Omental fat pad (tissue), 4 donors: ENCODE measurements around the gene LDLRAD2. TPM values are rescaled to one million over a fixed set of nuclear protein-coding genes. Genes with fewer than 3 reads are reported as not detected.

Source experiments
- ATAC-seq: fragments of 150-250 bp; one replicate; pipeline ENCODE4 v1.9.1; 2016; ENCODE audit warnings: mild to moderate bottlenecking, moderate library complexity; ENCODE audit not compliant: low FRiP score
- DNase-seq: peaks from one replicate; pipeline ENCODE4 v3.0.0-alpha.2; 2019; ENCODE audit warnings: low spot score
- total RNA-seq, 4 donors: library from RNA; depleted of rRNA; stranded (reverse); fragments of >200 nt; gene quantifications; one replicate each; pipeline ENCODE4 v1.1.0, GENCODE V29; 2016
- TF ChIP-seq, protein P1 (sequence below), 3 donors: fragments of 450-650 bp; IDR thresholded peaks; one replicate each; pipeline ENCODE4 v1.5.1; 2016 to 2017; ENCODE audit warnings: antibody characterized with exemption in 3 of 3, mild to moderate bottlenecking in 3 of 3, moderate library complexity in 2 of 3

Gene LDLRAD2
- total RNA-seq, 4 donors from 2014 or later = not detected

DNA sequence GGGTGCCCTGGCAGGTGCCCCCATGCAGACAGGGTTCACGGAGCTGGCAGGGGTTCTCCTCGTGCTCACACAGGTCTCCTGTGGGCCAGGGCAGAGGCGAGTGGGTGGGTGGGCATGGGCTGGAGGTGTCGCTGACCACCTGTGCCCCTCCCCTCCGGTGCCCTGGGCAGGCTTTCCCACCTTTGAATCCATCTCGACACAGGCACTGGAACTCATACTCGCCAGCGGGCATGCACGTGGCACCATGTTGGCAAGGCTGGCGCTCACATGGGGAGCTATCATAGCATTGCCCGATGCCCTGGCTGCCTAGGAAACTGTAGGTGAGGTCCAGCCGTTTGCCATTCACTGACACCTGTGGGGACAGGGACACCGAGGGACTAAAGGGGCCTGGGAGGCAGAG, 16.0 kb downstream of the LDLRAD2 start:
- no peak for ATAC-seq
- TF ChIP-seq, protein P1, sequence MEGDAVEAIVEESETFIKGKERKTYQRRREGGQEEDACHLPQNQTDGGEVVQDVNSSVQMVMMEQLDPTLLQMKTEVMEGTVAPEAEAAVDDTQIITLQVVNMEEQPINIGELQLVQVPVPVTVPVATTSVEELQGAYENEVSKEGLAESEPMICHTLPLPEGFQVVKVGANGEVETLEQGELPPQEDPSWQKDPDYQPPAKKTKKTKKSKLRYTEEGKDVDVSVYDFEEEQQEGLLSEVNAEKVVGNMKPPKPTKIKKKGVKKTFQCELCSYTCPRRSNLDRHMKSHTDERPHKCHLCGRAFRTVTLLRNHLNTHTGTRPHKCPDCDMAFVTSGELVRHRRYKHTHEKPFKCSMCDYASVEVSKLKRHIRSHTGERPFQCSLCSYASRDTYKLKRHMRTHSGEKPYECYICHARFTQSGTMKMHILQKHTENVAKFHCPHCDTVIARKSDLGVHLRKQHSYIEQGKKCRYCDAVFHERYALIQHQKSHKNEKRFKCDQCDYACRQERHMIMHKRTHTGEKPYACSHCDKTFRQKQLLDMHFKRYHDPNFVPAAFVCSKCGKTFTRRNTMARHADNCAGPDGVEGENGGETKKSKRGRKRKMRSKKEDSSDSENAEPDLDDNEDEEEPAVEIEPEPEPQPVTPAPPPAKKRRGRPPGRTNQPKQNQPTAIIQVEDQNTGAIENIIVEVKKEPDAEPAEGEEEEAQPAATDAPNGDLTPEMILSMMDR (IDR thresholded peaks at IDR 0.05) = no peak
- DNase-seq = no peak

DNA sequence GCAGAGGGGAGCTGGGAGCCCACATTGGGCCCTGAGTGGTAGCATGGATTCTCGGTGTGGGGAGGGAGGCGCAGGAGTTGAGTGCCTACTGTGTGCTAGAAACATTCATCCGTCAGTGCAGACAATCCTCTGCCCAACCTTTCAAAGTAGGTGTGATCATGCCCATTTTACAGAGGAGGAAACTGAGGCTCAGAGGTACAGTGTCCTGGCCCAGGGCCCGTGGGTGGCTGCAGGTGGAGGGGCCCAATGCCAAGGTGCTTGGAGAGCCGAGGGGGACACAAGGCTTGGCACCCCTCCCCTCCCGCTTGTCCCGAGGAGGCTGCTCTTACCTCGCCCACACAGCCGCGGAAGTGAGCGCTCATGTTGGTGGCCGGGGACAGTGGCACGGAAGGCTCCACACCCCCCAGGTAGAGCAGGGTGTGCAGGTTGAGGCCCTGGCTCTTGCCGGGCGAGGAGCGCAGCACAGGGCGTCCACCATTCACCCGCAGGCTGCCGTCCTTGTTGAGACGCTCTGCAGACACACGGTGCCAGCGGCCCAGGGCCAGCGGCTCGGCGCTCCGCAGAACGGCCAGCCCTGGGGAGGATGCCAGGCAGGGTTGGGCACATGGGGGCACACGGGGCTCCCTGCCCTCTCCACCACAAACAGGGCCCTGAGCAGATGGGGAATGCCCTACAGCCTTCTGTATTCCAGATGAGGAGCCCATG, 16.6 kb downstream of the LDLRAD2 start:
- no peak for ATAC-seq
- DNase-seq = no peak
- TF ChIP-seq, protein P1 (IDR thresholded peaks at IDR 0.05) = no peak

DNA sequence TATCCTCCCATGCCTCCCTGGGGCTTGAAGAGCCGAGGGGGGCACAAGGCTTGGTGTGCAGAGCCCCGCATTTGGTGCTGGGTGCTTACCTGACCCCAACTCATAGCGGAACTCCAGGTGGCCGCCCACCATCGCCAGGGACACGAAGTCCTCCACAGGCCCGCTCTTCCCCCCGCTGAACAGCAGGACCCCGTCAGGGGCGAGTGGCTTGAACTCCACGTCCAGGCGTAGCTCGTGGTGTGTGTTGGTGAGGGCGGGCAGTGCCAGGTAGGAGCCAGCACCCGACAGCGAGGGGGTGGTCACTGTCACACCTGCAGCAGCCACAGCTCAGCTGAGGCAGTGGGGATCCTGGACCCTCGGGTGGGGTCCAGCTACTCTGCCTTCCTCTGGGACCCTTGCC, 17.2 kb downstream of the LDLRAD2 start:
- DNase-seq (no peak), ATAC-seq (no peak)
- TF ChIP-seq, protein P1 (IDR thresholded peaks at IDR 0.05) = no peak

DNA sequence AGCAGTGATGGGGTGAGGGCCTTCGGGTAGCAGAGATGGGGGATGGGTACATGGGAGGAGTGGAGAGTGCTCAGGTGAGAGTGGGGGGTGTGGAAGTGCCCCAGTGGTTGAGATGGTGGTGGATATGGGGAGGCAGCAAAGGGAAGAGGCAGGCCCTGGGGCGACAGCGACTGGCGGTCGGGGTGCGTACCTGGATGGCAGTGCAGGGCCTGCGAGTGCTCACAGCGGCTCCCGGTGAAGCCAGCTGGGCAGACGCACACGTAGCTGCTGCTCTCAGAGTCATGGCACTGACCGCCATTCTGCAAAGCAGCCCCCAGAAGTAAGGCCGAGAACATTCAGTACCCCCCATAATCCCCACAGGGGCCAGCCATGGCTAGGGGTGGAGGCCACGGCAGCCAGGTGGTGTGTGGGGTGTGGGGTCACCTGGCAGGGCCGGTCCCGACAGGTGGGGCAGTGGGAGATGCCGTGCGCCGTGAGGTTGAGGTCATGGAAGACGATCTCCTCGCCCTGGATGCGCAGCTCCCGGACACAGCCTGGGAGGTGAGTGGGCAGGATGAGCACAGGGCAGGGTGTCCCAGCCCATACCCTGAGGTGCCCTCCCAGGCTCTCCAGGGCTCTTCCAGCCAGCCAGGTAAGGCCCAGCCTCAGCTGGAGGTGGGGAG, 18.9 kb downstream of the LDLRAD2 start:
- DNase-seq = no peak
- ATAC-seq = no peak
- TF ChIP-seq, protein P1 (IDR thresholded peaks at IDR 0.05) = no peak

DNA sequence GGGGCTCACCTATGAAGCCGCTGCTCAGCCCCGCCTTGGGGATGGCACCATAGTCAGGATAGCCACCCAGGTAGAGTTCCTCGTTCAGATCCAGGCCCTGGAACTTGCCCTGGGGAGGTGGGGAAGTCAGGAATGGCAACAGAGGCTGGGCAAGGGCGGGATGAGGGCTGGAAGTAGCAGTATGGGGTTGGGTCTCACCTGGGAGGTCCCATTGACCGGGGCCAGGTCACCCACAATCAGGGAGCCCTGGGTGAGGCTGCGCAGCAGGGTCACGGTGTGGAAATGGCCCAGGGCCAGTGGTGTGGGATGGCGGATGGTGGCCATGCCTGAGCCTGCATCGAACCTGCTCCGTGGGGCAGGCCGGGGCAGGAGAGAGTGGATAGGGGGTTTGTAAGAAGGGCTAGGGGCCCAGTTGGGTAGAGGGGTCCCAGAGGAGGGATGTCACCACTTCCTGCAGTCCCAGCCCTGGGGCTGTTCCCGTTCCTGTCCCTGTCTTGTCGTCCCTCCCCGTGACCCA, 19.4 kb downstream of the LDLRAD2 start:
- DNase-seq (no peak), ATAC-seq (no peak)
- TF ChIP-seq, protein P1 (IDR thresholded peaks at IDR 0.05) = no peak

DNA sequence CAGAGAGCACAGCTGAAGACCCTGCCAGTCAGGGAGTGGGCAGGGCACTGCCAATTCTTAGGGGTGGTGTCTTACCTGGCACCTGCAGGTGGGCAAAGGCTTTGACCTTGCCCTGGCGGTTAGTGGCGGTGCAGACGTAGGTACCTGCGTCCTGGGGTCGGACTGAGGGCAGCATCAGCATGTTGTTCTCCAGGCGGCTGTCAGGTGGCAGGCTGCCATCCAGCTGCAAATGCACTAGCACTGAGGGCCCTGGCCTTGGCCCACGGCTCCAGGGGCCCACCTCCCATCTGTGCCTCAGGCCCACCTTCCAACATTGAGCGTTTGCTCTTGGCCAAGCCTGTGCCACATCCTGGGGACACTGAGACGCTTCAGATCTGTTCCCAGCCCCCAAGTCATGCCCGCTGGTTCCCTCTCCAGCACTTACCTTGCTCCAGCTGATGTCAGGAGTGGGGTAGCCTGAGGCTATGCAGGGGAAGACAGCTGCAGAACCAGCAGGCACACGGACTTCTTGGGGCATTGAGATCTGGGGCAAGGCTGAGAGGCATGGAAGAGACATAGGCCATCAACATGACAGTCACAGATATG, 21.4 kb downstream of the LDLRAD2 start:
- ATAC-seq (no peak), DNase-seq (no peak)
- TF ChIP-seq, protein P1 (IDR thresholded peaks at IDR 0.05) = no peak
